Testis (tissue), 3 donors: ENCODE data around the gene PSMA7. TPM values are rescaled to one million over a fixed set of nuclear protein-coding genes. Genes with fewer than 3 reads are reported as not detected.

Source experiments
- DNase-seq: peaks from one replicate; pipeline ENCODE4 v3.0.0-alpha.2; 2019
- H3K27ac ChIP-seq, 2 donors: fragments of 200-600 bp; sonication (generic); one replicate each; pipeline ENCODE4 v1.5.1; 2019
- H3K27me3 ChIP-seq: fragments of 200-600 bp; sonication (generic); one replicate; pipeline ENCODE4 v1.5.1; 2019
- H3K36me3 ChIP-seq: fragments of 200-600 bp; sonication (generic); one replicate; pipeline ENCODE4 v1.5.1; 2017; ENCODE audit warnings: low read depth; ENCODE audit errors: missing control alignments
- H3K4me1 ChIP-seq: fragments of 200-600 bp; sonication (generic); one replicate; pipeline ENCODE4 v1.5.1; 2019
- H3K4me3 ChIP-seq, 2 donors: fragments of 200-600 bp; sonication (generic); one replicate each; pipeline ENCODE4 v1.5.1; 2017 to 2019
- H3K9me3 ChIP-seq: fragments of 200-600 bp; sonication (generic); one replicate; pipeline ENCODE4 v1.5.1; 2017
- POLR2A ChIP-seq: fragments of 450-650 bp; IDR thresholded peaks from one replicate; pipeline ENCODE4 v1.6.1; 2017; ENCODE audit warnings: antibody characterized with exemption, mild to moderate bottlenecking, moderate library complexity
- WGBS, 2 donors: methylation state at CpG; one replicate each; pipeline ENCODE4 v1.1.5; 2018; 5-methylcytosine and 5-hydroxymethylcytosine counted together
- intact Hi-C: fragments of 100-400 bp; cut with DNase I; formaldehyde crosslinking; loops from one replicate; pipeline ENCODE4 v1.15.1; 2023; ENCODE audit warnings: low total_unique reads
- polyA plus RNA-seq: library from polyadenylated mRNA; stranded (reverse); fragments of 350-450 nt; fragmentation: Illumina TruSeq; extraction: RNeasy Lipid Tissue Mini Kit (QIAGEN cat#74804); gene quantifications from one replicate; pipeline ENCODE4 v1.2.3, GENCODE V29; 2014; ENCODE audit warnings: low read depth, low replicate concordance; ENCODE audit not compliant: insufficient read depth
- total RNA-seq, 2 donors: library from RNA; depleted of rRNA; stranded (reverse); fragments of >200 nt; gene quantifications; one replicate each; pipeline ENCODE4 v1.2.3, GENCODE V29; 2016
- TF ChIP-seq, protein P1 (sequence below), 3 experiments: fragments of 450-650 bp in 2 of 3; fragments of 200-600 bp in 1 of 3; sonication (generic) in 1 of 3; IDR thresholded peaks; one replicate each; pipeline ENCODE4 v1.5.1; 2016 to 2019; ENCODE audit warnings: antibody characterized with exemption in 3 of 3, mild to moderate bottlenecking in 2 of 3, moderate library complexity in 1 of 3

The PSMA7 gene
- total and polyA plus RNA-seq, 3 donors from 2014 or later, result 124 to 203 (median 146) TPM

GRCh38 chr20:62171245-62171644 lies 28.1 kb upstream of the PSMA7 start:
- no peaks in the 10 kb centered on the region for H3K4me1 ChIP-seq
- DNase-seq, result no peak
- no peak for TF ChIP-seq POLR2A
- TF ChIP-seq, protein P1, sequence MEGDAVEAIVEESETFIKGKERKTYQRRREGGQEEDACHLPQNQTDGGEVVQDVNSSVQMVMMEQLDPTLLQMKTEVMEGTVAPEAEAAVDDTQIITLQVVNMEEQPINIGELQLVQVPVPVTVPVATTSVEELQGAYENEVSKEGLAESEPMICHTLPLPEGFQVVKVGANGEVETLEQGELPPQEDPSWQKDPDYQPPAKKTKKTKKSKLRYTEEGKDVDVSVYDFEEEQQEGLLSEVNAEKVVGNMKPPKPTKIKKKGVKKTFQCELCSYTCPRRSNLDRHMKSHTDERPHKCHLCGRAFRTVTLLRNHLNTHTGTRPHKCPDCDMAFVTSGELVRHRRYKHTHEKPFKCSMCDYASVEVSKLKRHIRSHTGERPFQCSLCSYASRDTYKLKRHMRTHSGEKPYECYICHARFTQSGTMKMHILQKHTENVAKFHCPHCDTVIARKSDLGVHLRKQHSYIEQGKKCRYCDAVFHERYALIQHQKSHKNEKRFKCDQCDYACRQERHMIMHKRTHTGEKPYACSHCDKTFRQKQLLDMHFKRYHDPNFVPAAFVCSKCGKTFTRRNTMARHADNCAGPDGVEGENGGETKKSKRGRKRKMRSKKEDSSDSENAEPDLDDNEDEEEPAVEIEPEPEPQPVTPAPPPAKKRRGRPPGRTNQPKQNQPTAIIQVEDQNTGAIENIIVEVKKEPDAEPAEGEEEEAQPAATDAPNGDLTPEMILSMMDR (IDR thresholded peaks at IDR 0.05), result no peak
- intact Hi-C loops, result no loop called here
- no peak overlapping the region for H3K4me3 ChIP-seq
- no peaks in the 10 kb centered on the region for H3K9me3 ChIP-seq
- no peaks in the 10 kb centered on the region for H3K27me3 ChIP-seq
- 77 to 97% methylated on average over 8 of the region's 8 CpGs for WGBS, 2 donors
- H3K27ac ChIP-seq, result no peak overlapping the region
- no peaks in the 10 kb centered on the region for H3K36me3 ChIP-seq

GRCh38 chr20:62170536-62170935 lies 27.3 kb upstream of the PSMA7 start:
- Histone ChIP-seq H3K9me3 (no peaks in the 10 kb centered on the region), H3K4me1 (no peaks in the 10 kb centered on the region), H3K27me3 (no peaks in the 10 kb centered on the region), H3K27ac (no peak overlapping the region), H3K36me3 (no peaks in the 10 kb centered on the region), H3K4me3 (no peak overlapping the region)
- intact Hi-C loops, result no loop called here
- no peak for TF ChIP-seq POLR2A
- TF ChIP-seq, protein P1 (IDR thresholded peaks at IDR 0.05), result no peak
- no peak for DNase-seq
- WGBS, 2 donors, result 90 to 96% methylated on average over 9 of the region's 9 CpGs

- Histone ChIP-seq H3K27ac (no peak overlapping the region), H3K4me3 (no peak overlapping the region), H3K9me3 (no peaks in the 10 kb centered on the region), H3K4me1 (no peaks in the 10 kb centered on the region), H3K36me3 (no peaks in the 10 kb centered on the region), H3K27me3 (no peaks in the 10 kb centered on the region)
- DNase-seq, result no peak
- TF ChIP-seq, protein P1 (IDR thresholded peaks at IDR 0.05), result no peak
- no peak for TF ChIP-seq POLR2A
- 92 to 94% methylated on average over 16 to 23 of the region's 23 CpGs for WGBS, 2 donors
- intact Hi-C loops, result no loop called here
Measured at GRCh38 chr20:62168890-62169435, 25.8 kb upstream of the PSMA7 start.

GRCh38 chr20:62168061-62168460 lies 24.9 kb upstream of the PSMA7 start:
- TF ChIP-seq, protein P1 (IDR thresholded peaks at IDR 0.05), result no peak
- no peak for TF ChIP-seq POLR2A
- no peaks in the 10 kb centered on the region for H3K4me1 ChIP-seq
- no peaks in the 10 kb centered on the region for H3K9me3 ChIP-seq
- H3K4me3 ChIP-seq, result no peak overlapping the region
- H3K36me3 ChIP-seq, result no peaks in the 10 kb centered on the region
- H3K27ac ChIP-seq, result no peak overlapping the region
- no peak for DNase-seq
- no peaks in the 10 kb centered on the region for H3K27me3 ChIP-seq
- intact Hi-C loops, result no loop called here
- 74 to 95% methylated on average over 4 of the region's 4 CpGs for WGBS, 2 donors

- no peak overlapping the region for H3K27ac ChIP-seq
- no peaks in the 10 kb centered on the region for H3K9me3 ChIP-seq
- no peak overlapping the region for H3K4me3 ChIP-seq
- TF ChIP-seq, protein P1 (IDR thresholded peaks at IDR 0.05), result no peak
- no peak for TF ChIP-seq POLR2A
- intact Hi-C loops, result no loop called here
- H3K27me3 ChIP-seq, result no peaks in the 10 kb centered on the region
- 58 to 72% methylated on average over 4 to 6 of the region's 6 CpGs for WGBS, 2 donors
- no peaks in the 10 kb centered on the region for H3K4me1 ChIP-seq
- H3K36me3 ChIP-seq, result no peaks in the 10 kb centered on the region
- DNase-seq, result no peak
Measured at GRCh38 chr20:62167474-62167873, 24.3 kb upstream of the PSMA7 start.
